SH-SY5Y (cell line): Measurements from ENCODE around the gene CHST11.

Experiments used
- GATA2 ChIP-seq: IDR thresholded peaks from 2 replicates; pipeline ENCODE4 v1.6.1; 2011; ENCODE audit warnings: mild to moderate bottlenecking, low read depth, low read length
- GATA3 ChIP-seq: IDR thresholded peaks from 2 replicates; pipeline ENCODE4 v1.6.1; 2011; ENCODE audit warnings: low read depth, mild to moderate bottlenecking, low read length, moderate library complexity

DNA sequence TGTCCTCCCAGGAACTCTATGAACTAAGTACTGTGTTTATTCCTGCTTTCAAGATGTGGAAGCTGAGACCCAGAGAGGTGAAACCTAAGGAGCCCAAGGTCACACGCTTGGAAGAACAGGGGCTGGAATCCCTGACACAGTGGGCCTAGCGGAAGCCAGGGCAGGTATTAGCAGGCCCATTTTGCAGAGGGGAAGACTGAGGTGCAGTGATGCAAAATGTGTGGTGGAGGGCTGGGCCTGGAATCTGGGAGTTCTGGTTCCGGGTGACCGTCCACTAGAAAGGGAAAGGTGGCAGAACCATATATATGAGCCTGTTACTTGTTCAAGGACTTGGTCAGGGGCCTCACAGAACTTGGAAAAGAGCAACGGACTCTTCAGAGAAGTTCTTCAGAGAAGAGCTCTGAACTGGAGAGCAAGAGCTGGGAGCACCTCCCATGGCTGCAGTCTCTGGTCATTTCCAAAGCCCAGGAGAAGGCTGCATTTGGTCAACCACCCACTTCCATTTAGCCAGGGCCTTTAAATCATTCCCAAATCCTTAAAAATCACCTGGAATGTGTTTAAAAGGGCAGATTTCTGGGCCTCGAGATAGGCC, 119.5 kb downstream of the CHST11 start:
- TF ChIP-seq GATA3 = no peak
- TF ChIP-seq GATA2 = no peak
